Peyer's patch (tissue), 4 donors: ENCODE measurements around the gene NTPCR.

Experiments used
- CTCF ChIP-seq, 6 experiments: fragments of 450-650 bp in 4 of 6; fragments of 200-600 bp in 2 of 6; sonication (generic) in 1 of 6; IDR thresholded peaks; one replicate each; pipeline ENCODE4 v1.5.1; 2017 to 2019; ENCODE audit warnings: antibody characterized with exemption in 6 of 6, mild to moderate bottlenecking in 3 of 6, moderate library complexity in 1 of 6
- POLR2A ChIP-seq, 2 donors: fragments of 450-650 bp; IDR thresholded peaks; one replicate each; pipeline ENCODE4 v1.5.1; 2017; ENCODE audit warnings: antibody characterized with exemption in 2 of 2, mild to moderate bottlenecking in 2 of 2, moderate library complexity in 2 of 2

GRCh38 chr1:232917053-232917452 is 33.4 kb upstream of the NTPCR start:
- TF ChIP-seq CTCF (IDR thresholded peaks at IDR 0.05) (no peak), POLR2A (IDR thresholded peaks at IDR 0.05) (no peak)
